OCI-LY1 (cell line): Measurements from ENCODE around the gene PLCD3.

Experiments
- CTCF ChIP-seq: fragments of 200-600 bp; sonication (generic), shearing (Covaris generic); IDR thresholded peaks from 2 replicates; pipeline ENCODE4 v1.5.1; 2017; ENCODE audit warnings: mild to moderate bottlenecking, antibody characterized with exemption, low read length, moderate library complexity, mixed read lengths
- EZH2 ChIP-seq: fragments of 200-600 bp; sonication (generic), shearing (Covaris generic); IDR thresholded peaks from 2 replicates; pipeline ENCODE4 v1.8.0; 2017; ENCODE audit warnings: borderline replicate concordance, mixed run types, mild to moderate bottlenecking, antibody characterized with exemption, low read length, moderate library complexity, mixed read lengths

- no peak for TF ChIP-seq CTCF
- no peak for TF ChIP-seq EZH2
These were observed 32.5 kb upstream of the PLCD3 start for GRCh38 chr17:45164734-45165269.
